Esophagus mucosa (tissue), 1 donor: ENCODE results near the gene MORN4. TPM values are rescaled to one million over a fixed set of nuclear protein-coding genes. Genes with fewer than 3 reads are reported as not detected.
"Not testable (repeated sequence)": the region's sequence is repeated elsewhere in the genome, so short reads cannot be mapped to it uniquely, and the experiment has no call there.

ENCODE experiments used
- ATAC-seq: fragments of 200-7000 bp; cut with Tn5 transposase; one replicate; pipeline ENCODE4 v1.9.1; 2020
- total RNA-seq: library from RNA; stranded (reverse); gene quantifications from one replicate; pipeline ENCODE4 v1.2.4, GENCODE V29; 2023
- donor health status: DM: yes; HTN: yes; CAD: no.

The MORN4 gene
- total RNA-seq, 1 donor from 2014 or later, result 1.9 TPM

DNA sequence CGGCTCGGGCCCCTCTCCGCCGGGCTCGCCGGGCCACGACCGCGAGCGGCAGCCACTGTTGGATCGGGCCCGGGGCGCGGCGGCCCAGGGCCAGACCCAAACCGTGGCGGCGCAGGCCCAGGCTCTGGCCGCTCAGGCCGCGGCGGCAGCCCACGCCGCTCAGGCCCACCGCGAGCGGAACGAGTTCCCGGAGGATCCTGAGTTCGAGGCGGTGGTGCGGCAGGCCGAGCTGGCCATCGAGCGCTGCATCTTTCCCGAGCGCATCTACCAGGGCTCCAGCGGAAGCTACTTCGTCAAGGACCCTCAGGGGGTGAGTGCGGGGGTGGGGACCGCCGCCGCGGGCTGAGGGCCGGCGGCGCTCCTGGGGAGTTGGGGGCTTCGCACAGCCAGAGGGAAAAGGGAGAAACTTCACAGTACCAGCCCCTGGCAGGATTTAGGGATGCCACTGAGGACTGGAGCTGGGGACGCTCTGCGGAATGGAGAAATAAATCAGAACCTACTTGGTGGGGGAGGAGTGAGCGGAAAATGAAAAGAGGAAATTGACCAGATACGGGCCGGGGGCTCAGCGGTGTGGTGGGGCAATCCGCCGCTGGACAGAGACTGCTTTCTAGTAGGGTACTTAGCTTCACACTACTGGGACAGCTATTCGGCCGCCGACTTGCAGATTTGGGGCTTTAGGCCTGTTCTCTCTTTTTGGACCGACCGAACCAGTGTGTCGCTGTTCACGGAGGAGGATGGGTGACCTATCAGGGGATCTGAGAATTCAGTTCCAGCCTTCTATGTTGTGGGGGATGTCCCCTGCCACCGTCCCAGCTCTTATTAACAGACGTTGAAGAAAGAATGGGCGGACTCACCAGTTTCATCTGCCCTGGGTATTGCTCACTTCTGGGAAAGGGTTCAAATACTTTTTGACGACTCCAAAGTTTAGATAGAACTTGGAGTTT, 7.8 kb upstream of the MORN4 start:
- peak; percentile 47 for ATAC-seq

DNA sequence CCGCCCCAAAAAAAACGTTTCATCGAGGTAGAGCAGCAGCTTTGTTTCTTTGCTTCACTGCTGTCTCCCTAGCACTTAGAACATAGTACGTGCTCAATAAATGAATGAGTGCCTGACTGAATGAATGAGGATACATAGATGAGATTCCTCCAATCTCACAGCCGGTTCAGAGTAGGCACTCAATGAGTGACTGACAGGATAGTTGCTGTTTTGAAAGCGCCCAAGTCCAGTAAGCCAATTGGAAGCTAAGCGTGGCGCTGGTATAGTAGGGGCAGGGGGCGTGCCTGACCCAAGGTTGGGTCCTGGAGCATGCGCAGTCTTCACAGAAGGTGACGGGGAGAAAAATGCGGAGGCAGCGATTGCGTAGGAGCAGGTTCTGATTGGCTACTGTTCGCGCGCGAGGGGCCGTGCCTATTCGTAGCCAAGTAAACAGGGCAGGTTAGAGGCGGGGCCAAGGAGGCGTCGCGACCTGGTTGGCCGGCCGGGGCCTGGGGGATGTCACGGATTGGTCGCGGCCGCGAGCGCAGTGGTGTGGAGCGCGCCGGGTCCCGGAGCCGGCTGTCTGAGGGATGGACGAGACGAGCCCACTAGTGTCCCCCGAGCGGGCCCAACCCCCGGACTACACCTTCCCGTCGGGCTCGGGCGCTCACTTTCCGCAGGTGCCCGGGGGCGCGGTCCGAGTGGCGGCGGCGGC, 7.0 kb upstream of the MORN4 start, which contains the start of gene PI4K2A:
TSS of gene PI4K2A (plus strand) at position 498 of the 694 bp plus-strand sequence. CDS start at position 570, 72 bp downstream.
- peak; percentile 100 for ATAC-seq

- not testable (repeated sequence) for ATAC-seq
Measured at GRCh38 chr10:97639090-97639489, 5.8 kb upstream of the MORN4 start.

- no peak for ATAC-seq
Measured at GRCh38 chr10:97635577-97635976, 2.3 kb upstream of the MORN4 start.

DNA sequence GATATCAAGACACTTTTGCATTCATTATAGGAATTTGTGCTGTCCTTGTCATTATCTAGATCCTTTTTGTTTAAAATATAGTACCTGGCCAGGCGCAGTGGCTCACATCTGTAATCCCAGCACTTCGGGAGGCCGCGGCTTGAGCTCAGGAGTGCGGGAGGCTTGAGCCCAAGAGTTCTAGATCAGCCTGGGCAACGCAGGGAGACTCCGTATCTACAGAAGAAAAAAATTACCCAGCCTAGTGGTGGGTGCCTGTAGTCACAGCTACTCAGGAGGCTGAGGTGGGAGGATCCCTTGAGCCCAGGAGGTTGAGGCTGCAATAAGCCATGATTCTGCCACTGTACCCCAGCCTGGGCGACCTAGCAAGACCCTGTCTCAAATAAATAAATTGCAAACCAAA, 621 bp upstream of the MORN4 start:
- ATAC-seq, result peak; percentile 22

- no peak for ATAC-seq
Measured at GRCh38 chr10:97631098-97631497, 2.2 kb downstream of the MORN4 start.

GRCh38 chr10:97629289-97629688, 4.0 kb downstream of the MORN4 start:
- no peak for ATAC-seq

- ATAC-seq, result no peak
Measured at GRCh38 chr10:97628228-97628627, 5.1 kb downstream of the MORN4 start.

GRCh38 chr10:97627731-97628130, 5.6 kb downstream of the MORN4 start:
- no peak for ATAC-seq

DNA sequence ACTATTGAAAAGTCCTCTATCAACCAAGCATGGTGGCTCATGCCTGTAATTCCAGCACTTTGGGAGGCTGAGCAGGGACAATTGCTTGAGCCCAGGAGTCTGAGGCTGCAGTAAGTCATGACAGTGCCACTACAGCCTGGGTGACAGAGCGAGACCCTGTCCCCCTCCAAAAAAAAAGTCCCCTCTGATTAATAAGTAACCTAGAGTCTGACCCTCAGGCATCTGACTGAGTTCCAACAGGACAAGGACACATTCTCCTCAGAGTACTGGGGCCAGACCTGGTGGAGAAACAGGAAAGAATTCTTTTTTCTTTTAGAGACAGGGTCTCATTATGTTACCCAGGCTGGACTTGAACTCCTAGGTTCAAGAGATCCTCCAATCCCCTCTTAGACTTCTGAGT, 10.0 kb downstream of the MORN4 start:
- no peak for ATAC-seq

- no peak for ATAC-seq
Measured at GRCh38 chr10:97618733-97619132, 14.6 kb downstream of the MORN4 start.

DNA sequence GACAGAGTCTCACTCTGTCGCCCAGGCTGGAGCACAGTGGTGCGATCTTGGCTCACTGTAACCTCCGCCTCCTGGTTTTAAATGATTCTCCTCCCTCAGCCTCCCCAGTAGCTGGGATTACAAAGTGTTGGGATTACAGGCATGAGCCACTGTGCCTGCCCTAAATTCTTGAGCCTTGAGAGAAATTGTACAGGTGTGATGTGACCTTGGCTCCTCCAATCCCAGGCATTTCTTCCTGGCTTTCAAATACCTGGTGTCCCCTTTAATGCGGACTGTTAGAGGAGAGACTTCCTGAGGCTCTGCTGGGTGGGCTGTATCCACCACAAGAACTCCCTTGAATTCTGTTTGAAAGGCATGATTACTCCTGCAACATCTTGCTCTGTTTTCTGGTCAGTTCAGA, 15.0 kb downstream of the MORN4 start:
- no peak for ATAC-seq

DNA sequence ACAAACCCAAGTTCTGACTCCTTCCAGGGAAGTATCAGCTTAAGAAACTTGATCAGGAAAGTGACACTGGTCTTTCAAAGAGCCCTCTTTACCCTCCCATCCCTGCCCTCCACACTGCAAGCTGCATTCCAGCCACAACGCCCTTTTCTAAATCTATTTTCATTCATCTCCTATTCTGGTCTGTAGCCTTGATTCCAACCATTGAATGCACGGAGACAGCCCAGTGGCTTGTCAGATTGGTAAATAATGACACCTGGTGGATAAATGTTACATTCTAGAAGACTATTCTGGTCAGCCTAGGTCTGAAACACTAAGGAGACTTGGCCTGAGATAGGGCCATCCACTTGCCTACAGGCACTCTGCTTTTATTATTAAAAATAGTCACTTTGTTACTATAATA, 20.9 kb downstream of the MORN4 start:
- peak; percentile 85 for ATAC-seq

DNA sequence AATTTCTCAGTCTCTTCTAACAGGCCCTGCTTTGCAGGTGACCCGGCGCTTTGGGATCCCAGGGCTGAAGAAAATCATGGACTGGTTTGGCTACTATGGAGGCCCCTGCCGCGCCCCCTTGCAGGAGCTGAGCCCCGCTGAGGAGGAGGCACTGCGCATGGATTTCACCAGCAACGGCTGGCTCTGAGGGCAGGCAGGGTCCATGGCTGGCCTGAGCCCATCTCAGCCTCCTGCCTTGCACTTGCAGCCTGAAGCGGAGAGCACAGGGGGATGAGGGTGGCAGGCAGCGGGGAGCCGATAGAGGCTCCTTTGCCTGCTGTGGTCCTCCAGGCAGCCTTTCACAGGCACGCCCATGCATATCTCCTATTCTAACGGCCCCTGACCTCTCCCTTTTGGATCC, 21.8 kb downstream of the MORN4 start:
- ATAC-seq, result no peak

- no peak for ATAC-seq
Measured at GRCh38 chr10:97608991-97609561, 24.2 kb downstream of the MORN4 start.

DNA sequence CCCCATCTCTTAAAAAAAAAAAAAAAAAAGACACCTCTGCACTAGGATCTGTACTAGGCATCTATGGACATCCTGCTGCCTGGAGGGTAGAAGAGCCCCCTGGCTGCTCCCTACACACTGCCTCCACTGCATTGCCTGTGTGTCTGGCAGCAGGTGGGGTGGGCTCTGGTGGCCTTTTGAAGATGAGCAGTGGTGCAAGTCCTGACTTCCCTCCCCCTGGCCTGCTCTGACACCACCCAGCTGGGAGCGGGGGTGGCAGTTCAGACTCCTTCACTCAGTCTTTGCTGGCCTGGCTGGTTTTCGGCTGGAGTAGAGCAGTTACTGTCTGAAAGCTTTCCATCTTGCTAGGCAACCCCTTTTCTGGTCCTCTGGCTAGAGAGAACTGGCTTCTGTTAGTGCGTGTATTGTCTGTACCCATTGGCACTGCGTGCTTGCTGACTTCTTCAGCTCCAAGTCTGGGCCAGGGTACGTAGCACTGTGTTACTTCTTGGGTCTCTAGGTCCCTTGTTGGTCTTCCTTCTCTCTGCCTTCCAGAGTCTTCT, 26.1 kb downstream of the MORN4 start:
- ATAC-seq, result no peak

- no peak for ATAC-seq
Measured at GRCh38 chr10:97601268-97602215, 31.8 kb downstream of the MORN4 start.

DNA sequence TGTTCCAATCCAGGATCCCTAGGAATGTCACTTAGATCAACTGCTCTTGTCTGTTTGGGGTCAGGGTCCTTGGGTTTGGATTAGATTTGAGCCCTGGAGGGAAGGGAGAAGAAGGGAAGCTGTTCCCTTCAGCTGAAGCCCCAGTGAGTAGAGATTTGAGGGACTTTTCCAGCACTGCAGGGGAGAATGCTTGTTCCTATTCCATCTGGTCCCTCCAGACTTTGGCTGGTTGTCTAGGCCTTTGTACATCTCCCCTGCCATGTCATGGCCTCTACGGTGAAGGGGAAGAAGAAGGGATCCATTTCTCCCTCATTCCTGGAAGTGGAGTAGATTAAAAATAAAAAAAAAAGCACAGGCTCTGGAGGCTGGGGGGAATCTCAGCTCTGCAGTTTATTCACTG, 32.7 kb downstream of the MORN4 start:
- no peak for ATAC-seq

- no peak for ATAC-seq
Measured at GRCh38 chr10:97599272-97599619, 34.1 kb downstream of the MORN4 start.

- no peak for ATAC-seq
Measured at GRCh38 chr10:97598407-97599271, 34.7 kb downstream of the MORN4 start.

DNA sequence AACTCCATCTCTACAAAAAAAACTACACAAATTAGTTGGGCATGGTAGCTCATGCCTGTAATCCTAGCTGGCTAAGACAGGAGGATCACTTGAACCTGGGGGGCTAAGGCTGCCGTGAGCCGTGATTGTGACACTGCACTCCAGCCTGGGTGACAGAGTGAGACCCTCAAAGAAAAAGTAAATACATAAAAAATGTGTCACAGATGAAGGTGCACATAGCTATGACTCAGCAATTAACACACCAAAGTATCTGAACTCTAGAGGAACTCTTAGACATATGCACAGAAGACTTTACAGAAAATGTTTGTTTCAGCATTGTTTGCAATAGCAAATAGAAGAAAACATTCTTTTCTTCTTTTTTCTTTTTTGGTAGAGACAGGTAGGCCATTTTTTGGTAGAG, 35.5 kb downstream of the MORN4 start:
- ATAC-seq, result no peak
